ENCODE data around the gene NFE2L2. TPM values are rescaled to one million over a fixed set of nuclear protein-coding genes. Genes with fewer than 3 reads are reported as not detected.
"Not testable (repeated sequence)": the region's sequence is repeated elsewhere in the genome, so short reads cannot be mapped to it uniquely, and the experiment has no call there.

Gene NFE2L2
- total RNA-seq, 1 donor from 2014 or later = 92.3 TPM

DNA sequence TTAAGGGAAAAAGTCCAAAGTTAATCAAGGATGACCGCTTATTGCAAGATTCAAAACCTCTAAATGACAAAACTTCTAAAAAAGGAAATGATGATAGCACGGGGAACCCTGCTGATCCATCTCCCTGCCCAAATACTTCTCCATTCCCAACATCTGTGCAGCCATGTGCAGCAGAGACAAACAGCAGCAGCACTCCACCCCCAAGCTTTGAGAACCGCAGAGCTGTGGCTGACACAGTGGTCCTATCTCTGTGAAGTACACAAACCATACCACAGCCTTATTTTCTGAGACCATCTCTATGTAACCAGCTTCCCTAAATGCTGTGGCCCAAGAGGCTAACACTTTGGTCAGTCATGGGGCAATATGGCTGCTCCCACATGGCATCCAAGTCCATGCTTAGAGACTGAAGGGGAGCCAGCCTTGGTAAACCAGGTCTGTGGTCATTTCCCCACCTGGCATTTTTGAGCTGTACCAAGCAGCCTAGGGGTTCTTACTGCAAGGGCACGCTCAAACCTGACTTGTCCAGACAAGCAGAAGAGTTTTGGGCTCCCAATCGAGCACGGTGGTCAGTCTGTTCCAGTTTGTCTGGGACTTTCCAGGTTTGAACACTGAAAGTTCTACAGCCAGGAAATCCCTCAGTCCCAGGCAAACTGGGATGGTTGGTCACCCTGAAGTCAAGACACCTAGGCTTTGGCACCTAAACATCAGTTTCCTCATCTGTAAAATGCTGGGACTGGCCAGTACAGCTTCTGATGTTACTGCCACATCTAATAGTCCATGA, 17.1 kb upstream of the NFE2L2 start:
- DNase-seq = no peak

DNA sequence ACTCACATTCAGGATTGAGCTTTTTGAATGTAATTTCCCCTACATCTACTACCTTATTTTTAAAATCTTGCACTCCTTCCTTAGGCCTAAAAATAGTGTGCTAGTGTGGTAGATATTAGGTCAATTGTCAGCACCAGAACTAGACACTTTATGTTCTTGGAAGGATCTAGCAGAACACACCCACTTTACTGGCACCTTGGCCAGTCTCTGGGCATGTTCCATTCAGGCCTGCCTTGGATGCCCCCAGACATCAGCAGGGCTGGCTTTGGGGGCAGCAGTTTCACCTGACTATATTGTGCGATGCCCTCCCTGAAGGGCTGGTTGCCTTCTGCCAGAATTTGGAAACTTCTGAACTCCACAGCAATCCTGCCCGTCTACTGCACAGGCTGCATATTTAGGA, 15.3 kb upstream of the NFE2L2 start:
- DNase-seq = no peak

DNA sequence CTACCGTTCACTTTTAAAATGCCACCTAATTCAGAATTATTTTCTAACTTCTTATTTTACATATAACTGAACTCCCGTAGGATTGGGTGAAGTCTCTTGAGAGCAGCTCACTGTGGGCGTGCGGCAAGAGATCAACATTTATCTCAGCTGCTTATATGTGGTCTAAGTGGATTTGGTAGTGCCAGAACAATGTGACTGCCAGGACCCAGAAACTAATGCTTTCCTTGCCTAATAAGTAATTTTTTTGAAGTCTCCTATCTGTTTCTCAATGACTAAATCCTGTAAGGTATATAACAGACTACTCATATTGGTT, 11.2 kb upstream of the NFE2L2 start:
- DNase-seq = no peak

DNA sequence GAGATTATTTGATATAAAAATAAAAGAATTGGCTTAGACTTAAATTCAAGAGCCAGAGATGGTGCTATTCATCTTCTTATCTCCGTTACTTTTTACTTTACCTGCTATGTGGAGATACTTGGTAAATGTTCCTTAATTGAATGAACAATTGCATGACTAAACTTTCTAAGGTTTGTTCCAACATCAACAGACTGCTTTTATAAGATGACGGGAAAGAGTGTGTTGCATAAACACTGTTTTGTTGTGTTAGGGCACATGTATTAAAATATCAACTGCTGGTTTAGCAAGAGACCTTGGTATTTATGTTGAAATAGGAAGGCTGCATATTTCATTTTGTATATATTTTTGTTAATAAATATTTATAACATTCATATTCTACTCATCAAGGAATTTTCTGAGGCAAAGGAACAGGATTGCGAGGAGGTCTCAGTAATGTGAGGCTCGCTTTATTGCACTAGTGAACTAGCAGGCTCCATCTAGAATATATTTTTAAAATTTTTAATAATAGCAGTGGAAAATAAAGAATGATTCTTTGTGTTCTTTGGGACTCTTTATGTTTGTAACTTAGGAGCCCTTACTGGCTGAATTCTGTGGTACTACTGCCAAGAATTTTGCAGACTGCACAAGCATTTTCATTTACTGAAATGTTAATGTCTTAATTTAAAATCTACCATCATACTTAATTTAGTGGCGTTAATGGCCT, 10.7 kb upstream of the NFE2L2 start:
- DNase-seq = no peak

DNA sequence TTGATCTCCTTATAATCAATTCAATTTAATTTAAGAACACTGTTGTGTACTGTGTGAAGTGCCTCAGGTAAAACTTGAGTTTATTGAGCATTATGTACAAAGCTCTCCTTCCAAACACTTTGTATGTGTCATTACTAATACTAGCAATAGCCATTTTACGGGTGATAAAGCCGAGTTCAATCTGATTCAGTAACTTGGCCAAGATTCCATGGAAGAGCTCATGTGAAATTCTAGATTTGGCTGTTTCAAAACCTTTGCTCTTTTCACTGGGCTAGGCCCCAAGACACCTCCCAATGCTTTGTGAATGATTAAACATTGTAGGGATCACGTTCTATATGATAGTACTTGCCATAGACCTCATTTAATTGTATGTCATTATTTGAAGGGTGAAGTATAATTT, 8.9 kb upstream of the NFE2L2 start:
- DNase-seq = no peak

DNA sequence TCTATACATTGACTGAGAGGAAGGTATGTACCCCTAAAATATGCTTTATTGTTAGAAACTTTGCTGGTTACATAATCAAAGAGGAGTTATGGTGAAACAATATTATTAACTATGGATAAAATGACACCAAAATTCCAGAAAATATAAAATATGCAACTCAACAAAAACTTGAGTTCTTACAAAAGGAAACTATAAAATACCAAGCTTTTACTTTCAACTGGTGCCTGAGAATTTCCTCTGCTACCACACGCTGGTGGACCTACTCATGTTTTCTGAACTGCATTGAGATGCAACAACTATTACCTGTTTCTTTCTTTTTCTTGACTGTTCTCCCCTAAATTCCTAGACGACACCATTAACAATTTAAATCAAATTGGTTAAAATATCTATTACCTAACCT, 8.2 kb upstream of the NFE2L2 start:
- no peak for DNase-seq

DNA sequence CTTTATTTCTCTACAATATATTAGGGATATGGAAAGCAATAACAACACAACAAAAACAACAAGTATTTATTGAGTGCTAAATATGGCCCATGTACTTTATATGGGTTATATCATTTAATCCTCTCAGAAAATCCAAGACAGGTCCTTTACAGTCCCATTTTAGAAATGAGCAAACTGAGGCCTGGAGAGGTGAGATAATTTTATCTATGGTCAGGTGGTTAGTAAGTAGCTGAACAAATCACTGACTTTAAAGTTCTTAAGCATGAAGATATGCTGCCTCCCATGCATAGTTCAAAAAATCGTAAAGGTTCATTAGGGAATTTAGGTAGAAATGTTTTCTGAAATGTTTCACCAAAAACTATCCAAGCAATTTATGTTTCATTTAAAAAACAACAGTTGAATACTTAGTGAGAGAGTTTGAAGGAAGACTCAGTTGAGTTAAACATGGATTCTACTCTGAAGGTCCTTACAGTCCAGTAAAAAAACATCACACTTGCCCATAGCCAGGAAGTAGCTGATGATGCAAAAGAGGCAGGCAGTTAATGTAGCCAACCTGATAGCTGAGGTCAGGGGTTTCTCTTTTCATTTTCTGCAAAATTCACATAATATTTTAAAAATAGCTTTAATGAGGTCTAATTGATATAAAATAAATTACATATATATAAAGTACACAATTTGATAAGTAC, 7.6 kb upstream of the NFE2L2 start:
- no peak for DNase-seq

DNA sequence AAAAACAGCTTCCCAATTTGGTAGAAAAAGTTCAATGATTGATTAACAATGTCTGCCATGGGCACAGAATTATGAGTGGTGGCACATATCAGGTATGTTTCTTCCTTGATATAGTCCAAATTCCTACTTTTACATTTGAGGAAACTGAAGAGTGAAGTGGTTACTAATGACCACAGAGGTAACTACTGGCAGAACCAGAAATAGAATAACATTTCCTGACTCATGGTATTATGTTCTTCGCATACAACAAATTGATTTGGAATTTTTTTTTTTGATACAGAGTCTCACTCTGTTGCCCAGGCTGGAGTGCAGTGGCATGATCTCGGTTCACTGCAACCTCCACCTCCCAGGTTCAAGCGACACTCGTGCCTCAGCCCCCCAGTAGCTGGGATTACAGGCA, 6.0 kb upstream of the NFE2L2 start:
- no peak for DNase-seq

DNA sequence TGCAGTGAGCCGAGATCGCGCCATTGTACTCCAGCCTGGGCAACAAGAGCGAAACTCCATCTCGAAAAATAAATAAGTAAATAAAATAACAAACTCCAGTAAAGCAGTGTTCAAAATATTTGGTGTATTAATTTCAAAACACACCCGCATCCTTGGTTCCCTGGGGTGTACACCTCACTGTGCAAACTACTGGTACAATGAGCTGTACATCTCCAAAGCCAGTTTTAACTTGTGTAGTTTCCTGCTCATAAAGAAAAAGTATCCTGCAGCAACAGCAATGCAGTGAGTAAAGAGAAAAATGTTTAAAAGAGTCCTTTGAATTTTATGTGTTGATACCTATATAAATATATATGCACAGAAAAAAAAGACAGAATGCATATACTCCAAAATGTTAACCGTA, 4.4 kb upstream of the NFE2L2 start:
- no peak for DNase-seq

DNA sequence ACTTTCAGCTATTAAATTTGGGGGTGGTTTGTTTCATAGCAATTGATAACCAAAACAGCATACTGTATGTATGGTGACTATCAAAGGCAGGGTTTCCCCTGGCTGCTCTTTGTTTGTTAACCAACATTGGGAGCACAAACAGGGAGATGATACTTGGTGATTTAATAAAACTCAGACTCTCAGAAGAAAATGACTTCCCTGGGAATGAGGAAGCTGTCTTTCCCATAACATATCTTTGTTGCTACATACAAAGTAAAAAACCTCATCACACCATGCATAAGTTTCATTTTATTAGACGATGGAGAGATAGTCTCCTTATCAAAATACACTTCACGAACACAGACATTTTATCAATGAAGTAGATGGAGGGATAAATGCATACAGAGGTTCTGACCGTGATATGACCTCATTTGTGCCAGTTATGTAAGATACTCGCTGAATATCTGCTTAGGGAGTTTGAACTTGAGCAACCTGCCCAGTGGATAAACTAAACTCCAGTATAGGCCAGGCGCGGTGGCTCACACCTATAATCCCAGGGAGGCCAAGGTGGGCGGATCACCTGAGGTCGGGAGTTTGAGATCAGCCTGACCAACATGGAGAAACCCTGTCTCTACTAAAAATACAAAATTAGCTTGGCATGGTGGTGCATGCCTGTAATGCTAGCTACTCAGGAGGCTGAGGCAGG, 3.8 kb upstream of the NFE2L2 start:
- no peak for DNase-seq

DNA sequence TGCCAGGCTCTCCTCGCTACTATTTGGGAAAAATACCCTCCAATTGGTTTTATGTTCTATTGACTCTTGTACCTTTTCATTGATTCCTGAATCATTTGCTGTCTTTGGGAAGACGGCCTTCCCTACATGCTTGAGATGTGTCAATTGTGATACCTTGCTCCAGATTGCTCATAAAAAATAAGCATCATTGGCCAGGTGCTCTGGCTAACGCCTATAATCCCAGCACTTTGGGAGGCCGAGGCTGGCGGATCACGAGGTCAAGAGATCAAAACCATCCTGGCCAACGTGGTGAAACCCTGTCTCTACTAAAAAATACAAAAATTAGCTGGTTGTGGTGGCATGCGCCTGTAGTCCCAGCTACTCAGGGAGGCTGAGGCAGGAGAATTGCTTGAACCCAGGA, 2.4 kb upstream of the NFE2L2 start:
- DNase-seq = not testable (repeated sequence)

DNA sequence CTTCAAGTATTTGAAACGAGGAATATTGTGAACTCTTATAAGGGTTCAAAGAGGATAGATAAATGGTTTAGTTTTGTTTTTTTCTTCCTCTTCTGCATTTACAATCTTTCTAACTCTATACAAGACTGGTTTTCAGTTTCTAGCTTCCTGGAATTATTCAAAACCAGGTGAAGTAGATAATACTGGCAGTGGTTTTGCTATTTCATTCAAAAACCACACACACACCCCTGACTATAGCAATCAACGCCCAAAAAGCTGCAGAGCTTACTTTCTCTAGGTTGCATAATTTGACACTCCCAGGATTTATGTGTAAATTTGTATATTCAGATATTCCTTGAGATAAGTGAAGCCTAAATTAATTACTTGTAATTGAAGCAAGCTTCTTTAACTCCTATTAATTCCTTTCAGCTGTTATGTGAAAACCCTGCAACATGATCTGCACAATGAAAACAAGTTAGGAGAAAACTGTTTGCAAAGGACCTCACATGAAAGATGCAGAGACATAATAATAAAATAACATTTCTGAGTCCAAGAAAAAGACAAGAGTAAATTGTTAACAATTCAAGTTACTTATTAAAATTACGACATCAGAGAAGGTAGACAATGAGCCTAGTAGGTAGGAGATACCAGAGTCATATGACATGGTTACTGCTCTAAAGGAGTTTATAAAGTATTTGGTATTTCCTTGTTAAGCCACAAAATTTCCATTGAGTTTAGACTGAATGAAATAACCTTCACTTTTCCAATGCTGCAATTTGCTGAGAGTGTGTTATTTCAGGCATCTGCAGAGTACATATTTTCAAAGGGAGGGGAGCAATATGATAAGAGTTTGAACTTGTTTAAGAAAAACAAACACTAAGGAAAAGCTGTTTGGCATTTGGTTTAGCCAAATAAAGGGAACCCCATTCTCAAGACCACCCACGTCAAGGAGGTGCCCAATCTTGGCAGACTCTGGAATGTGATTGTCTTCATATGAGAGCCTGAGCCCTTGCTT, 1.6 kb upstream of the NFE2L2 start:
- DNase-seq = peak; percentile 46

DNA sequence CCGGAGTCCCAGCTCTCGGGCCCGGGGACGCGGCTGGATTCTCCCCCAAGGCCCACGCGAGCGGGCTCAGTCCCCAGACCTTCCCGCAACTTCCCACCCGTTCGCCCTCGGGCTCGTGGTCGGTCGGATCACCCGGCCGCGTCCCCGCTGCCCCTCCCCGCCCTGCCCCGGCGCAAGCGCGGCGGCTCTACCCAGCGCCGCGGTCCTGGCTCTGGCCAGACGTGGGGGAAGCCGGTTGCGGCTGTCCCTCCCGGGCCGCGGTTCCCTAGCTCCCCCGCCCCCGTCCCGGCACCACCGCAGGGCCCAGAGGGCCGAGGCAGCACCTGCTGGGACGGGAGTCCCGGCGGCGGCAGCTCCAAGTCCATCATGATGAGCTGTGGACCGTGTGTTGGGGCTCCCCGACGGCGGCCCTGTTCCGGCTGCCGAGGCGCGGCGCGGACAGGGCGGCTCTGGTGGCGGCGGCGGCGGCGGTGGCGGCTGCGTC, 276 bp downstream of the NFE2L2 start:
- no peak for DNase-seq

DNA sequence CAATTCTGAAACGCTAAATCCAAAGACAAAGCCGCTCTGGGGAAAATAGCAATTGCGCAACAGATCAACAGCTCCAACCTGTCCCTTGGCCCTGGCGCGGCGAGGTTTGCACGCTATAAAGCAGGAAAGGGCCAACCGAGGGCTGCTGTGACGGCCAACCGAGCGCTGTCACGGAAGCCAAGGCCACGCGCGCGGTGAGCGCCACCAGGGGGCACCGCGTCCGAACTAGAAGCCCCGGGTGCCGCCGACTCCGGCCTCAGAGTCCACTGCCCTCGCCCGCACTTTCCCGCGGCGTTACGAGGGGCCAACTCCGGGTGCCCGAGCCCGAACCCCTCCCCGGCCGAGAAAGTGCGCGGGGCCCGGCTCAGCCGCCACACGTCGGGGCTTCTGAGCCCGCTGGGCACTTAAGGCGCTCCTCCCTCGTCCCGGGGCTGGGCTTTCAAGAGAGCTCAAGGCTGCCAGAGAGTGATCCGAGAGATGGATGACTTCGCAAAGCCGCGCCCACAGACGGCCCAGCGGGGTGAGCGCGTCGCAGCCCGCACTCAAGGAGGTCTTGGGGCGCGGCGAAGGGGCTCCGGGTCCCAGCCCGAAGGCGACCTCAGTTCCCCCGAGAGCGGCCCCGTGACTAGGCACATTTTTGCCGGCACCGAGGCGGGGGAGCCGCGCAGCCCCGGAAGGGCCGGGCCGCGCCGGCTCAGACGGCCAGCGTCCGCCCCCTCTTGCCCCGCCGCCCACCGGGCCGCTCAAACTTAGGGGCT, 897 bp downstream of the NFE2L2 start:
- peak; percentile 99 for DNase-seq

DNA sequence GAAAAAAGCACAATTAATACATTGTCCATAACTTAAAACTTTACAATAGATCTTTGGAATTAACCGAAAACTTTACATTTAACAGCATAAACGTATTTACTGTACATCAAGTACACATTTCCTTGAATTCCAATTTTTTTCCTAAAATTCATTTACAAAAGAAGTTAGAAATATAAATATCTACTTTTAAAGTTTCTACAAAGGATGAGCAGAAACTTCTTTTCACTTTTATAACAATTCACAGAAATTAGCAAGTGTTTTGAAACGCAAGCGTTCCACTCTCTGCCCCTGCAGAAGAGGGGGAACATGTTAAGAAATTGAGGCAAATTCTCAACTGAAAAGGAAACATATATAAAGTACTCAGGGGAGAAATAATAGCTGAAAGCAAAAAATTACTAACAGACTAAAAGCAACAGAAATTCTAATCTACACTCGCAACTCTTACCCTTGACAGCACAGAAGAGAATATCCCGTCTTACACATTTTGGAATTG, 1.5 kb downstream of the NFE2L2 start:
- DNase-seq = no peak

DNA sequence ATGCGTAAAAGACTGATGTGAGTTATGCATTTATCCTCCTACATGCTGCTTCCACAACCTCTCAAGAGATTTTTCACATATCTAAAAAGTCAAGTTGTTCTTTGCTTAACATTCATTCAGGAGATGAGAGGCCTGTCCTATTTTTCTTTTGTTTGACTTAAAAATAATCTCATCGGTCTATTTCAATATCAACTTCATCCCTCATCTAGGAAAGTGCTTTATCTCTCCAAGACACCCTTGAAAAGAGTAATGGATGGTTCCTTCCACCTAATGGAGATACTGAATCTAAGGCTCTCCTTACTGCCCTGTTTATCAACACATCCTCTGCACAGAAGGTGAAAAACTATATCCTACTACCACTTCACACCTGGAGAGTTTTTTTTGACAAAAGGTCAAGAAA, 2.4 kb downstream of the NFE2L2 start:
- peak; percentile 35 for DNase-seq

DNA sequence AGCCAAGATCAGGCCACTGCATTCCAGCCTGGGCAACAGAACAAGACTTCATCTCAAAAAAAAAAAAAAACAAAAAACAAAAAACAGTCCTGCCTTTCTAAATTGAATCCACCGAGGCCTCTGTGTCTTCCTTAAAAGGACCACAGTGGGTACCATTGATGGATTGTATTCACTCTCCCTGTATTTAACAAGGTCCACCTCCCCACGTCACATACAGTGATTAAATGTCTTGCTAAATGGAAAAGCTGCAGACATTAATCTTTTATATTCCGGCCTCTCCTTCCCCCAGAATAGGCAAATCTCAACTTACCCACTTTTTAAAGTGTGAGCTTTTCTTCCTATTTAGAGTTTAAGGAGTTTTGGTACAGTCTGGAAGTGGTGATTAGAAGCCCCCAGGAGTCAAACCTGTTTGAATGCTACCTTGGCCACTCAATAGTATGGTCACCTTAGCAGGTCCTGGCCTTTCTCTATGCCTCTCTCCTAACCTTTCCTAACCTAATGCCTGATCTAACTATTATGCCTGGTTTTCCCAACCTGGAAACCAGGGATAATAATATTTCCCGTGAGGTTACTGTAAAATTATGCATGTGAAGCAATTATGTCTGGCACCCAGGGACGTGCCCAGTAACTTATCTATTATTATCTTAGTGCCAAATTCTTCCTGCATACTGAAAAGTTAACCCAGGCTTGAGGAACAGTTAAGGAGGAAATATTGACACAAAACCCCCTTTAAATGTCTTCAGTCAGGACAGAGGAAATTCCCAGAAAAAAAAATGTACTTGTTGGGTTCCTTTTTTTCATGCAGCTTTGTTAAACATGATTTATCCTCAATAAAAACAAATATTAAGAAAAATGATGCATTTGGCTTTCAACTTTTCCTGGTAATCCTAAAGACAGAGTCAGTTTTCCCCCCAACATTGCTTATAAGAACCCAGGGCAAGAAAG, 3.1 kb downstream of the NFE2L2 start:
- DNase-seq = no peak

DNA sequence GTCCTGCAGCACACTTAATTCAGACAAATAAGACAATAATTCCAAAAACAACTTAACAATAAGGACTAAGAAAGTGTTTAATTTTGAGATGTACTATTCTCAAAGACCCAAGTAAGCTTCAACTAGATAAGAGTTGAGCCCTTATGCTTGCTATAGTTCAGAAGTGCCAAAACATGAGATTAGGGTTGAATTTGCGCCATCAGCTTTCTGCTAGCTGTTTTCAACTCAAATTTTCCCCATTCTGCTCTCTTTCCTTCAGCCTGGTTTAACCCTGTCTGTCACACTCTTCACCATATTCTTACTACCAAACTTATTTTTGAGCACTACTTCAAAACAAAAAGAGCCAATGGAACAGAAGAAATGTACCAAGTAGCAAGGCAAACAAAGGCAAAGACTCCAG, 4.1 kb downstream of the NFE2L2 start:
- DNase-seq = no peak

DNA sequence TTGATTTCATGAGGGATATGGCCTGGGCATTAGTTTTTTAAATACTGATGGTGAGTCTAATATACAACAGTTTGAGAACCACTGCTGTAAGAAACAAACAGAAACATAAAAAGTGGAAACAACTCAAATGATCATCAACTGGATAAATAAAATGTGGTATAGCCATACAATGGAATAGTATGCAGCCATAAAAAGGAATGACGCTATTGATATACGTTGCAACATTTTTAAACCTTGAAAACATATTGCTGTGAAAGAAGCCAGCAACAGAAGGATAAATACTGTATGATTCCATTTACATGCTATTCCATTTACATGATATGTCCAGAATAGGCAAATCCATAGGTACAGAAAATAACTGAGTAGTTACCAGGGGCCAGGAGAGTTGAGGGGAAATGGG, 6.5 kb downstream of the NFE2L2 start:
- DNase-seq = no peak
